ENCODE measurements around the gene KRTAP4-6.
"Not testable (repeated sequence)": the region's sequence is repeated elsewhere in the genome, so short reads cannot be mapped to it uniquely, and the experiment has no call there.

The KRTAP4-6 gene

GRCh38 chr17:41140360-41141131 lies at the start of gene KRTAP4-6:
Gene KRTAP4-6, minus strand, starts transcription at chr17:41140544. Its CDS starts 57 bp downstream, at chr17:41140487.
- DNase-seq: no peak

GRCh38 chr17:41189837-41190318 lies 49.5 kb upstream of the KRTAP4-6 start, which contains the start of gene KRTAP9-1:
Gene KRTAP9-1, plus strand, starts transcription at chr17:41189887. Its CDS starts 0 bp downstream, at chr17:41189887.
- DNase-seq: not testable (repeated sequence)

- no peak for DNase-seq
These were observed 46.5 kb upstream of the KRTAP4-6 start for GRCh38 chr17:41186872-41187271.

- no peak for DNase-seq
These were observed 44.7 kb upstream of the KRTAP4-6 start for GRCh38 chr17:41185001-41185400.

GRCh38 chr17:41184480-41184961 lies 44.2 kb upstream of the KRTAP4-6 start, which contains the start of gene KRTAP4-1:
Gene KRTAP4-1, minus strand, starts transcription at chr17:41184911. Its CDS starts 57 bp downstream, at chr17:41184854.
- no peak for DNase-seq

- DNase-seq: no peak
These were observed 38.7 kb upstream of the KRTAP4-6 start for GRCh38 chr17:41178843-41179616.

GRCh38 chr17:41178341-41178740 lies 38.0 kb upstream of the KRTAP4-6 start:
- DNase-seq: no peak

GRCh38 chr17:41177727-41178271 lies 37.5 kb upstream of the KRTAP4-6 start, which contains the start of gene KRTAP4-2:
Gene KRTAP4-2, minus strand, starts transcription at chr17:41178221. Its CDS starts 57 bp downstream, at chr17:41178164.
- DNase-seq: no peak

GRCh38 chr17:41176744-41177387 lies 36.5 kb upstream of the KRTAP4-6 start:
- no peak for DNase-seq

GRCh38 chr17:41171886-41172285 lies 31.5 kb upstream of the KRTAP4-6 start:
- no peak for DNase-seq

- no peak for DNase-seq
These were observed 27.8 kb upstream of the KRTAP4-6 start, which contains the start of gene KRTAP4-3 for GRCh38 chr17:41168121-41168520. Gene KRTAP4-3, minus strand, starts transcription at chr17:41168221. Its CDS starts 49 bp downstream, at chr17:41168172.

- no peak for DNase-seq
These were observed 27.2 kb upstream of the KRTAP4-6 start for GRCh38 chr17:41167561-41167960.

GRCh38 chr17:41163828-41164227 lies 23.5 kb upstream of the KRTAP4-6 start:
- no peak for DNase-seq

- DNase-seq: no peak
These were observed 20.3 kb upstream of the KRTAP4-6 start, which contains the start of gene KRTAP4-4 for GRCh38 chr17:41160648-41161047. Gene KRTAP4-4, minus strand, starts transcription at chr17:41160748. Its CDS starts 57 bp downstream, at chr17:41160691.

GRCh38 chr17:41160190-41160589 lies 19.8 kb upstream of the KRTAP4-6 start:
- not testable (repeated sequence) for DNase-seq

GRCh38 chr17:41153856-41154255 lies 13.5 kb upstream of the KRTAP4-6 start:
- DNase-seq: no peak

- no peak for DNase-seq
These were observed 11.2 kb upstream of the KRTAP4-6 start for GRCh38 chr17:41151525-41151924.

GRCh38 chr17:41150026-41150425 lies 9.7 kb upstream of the KRTAP4-6 start:
- no peak for DNase-seq

- DNase-seq: no peak
These were observed 9.3 kb upstream of the KRTAP4-6 start, which contains the start of gene KRTAP4-5 for GRCh38 chr17:41149652-41149985. Gene KRTAP4-5, minus strand, starts transcription at chr17:41149825. Its CDS starts 58 bp downstream, at chr17:41149767.

- not testable (repeated sequence) for DNase-seq
These were observed 8.8 kb upstream of the KRTAP4-6 start for GRCh38 chr17:41148971-41149651.

GRCh38 chr17:41147531-41148204 lies 7.3 kb upstream of the KRTAP4-6 start:
- DNase-seq: no peak

All from activated effector memory CD4-positive, alpha-beta T cell treated with Interleukin-2 at 50 U/mL for 16 hours (primary cell).